ENCODE measurements around the gene MAMDC2. TPM values are rescaled to one million over a fixed set of nuclear protein-coding genes. Genes with fewer than 3 reads are reported as not detected.

The MAMDC2 gene
- total RNA-seq, 1 donor from 2014 or later = 4.0 TPM

DNA sequence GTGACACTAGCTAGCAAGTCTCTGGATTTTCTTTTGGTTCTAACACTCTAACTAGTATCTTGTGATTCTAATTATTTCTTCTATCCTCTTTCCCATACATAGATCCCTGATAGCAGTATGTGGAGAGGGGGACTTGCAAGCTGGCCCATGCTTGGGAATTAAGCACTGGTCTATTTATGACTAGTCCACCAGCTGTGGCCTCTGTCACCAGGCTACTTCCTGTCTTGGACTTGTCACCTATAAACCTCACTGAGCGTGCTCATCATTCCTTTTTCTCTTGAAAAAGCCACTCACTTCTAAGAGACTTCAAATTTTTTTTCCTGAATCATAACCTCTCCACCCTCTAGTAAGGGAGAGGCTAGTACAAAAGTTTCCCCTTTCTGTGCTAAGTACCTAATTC lies 32.3 kb upstream of the MAMDC2 start:
- no peaks in the 10 kb centered on the region for H3K9me3 Mint-ChIP-seq
- peaks cover 7% of the 10 kb centered on the region for H3K4me1 Mint-ChIP-seq (ENCODE audit: unreplicated experiment)
- H3K27me3 Mint-ChIP-seq = no peaks in the 10 kb centered on the region
- DNase-seq (ENCODE audit: extremely low spot score, unreplicated experiment) = no peak
- H3K27ac Mint-ChIP-seq = no peak overlapping the region
- H3K36me3 Mint-ChIP-seq = no peaks in the 10 kb centered on the region
- TF ChIP-seq, protein P1, sequence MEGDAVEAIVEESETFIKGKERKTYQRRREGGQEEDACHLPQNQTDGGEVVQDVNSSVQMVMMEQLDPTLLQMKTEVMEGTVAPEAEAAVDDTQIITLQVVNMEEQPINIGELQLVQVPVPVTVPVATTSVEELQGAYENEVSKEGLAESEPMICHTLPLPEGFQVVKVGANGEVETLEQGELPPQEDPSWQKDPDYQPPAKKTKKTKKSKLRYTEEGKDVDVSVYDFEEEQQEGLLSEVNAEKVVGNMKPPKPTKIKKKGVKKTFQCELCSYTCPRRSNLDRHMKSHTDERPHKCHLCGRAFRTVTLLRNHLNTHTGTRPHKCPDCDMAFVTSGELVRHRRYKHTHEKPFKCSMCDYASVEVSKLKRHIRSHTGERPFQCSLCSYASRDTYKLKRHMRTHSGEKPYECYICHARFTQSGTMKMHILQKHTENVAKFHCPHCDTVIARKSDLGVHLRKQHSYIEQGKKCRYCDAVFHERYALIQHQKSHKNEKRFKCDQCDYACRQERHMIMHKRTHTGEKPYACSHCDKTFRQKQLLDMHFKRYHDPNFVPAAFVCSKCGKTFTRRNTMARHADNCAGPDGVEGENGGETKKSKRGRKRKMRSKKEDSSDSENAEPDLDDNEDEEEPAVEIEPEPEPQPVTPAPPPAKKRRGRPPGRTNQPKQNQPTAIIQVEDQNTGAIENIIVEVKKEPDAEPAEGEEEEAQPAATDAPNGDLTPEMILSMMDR (conservative IDR thresholded peaks at IDR 0.05) = no peak
- H3K4me3 Mint-ChIP-seq = no peak overlapping the region

DNA sequence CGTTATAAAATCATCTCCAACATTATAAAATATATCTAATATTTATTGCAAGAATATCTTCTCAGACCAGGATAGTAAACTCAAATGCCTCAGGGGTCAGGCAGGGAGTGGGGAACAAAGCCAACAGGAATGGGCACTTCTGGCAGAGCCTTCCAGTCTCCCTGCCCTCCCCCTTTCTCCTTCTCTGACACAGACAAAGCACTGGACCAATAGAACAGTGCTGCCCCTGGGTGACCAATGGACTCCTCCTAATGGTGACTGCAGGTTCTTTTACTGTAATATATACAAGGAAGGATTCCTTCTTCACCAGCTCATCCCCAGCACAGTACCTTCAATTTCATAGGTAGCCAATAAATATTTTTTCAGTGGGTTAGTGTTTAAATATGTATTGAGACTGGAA lies 31.1 kb upstream of the MAMDC2 start:
- H3K9me3 Mint-ChIP-seq = no peaks in the 10 kb centered on the region
- no peak for DNase-seq (ENCODE audit: extremely low spot score, unreplicated experiment)
- H3K27me3 Mint-ChIP-seq = no peaks in the 10 kb centered on the region
- H3K27ac Mint-ChIP-seq = no peak overlapping the region
- no peak overlapping the region for H3K4me3 Mint-ChIP-seq
- TF ChIP-seq, protein P1 (conservative IDR thresholded peaks at IDR 0.05) = no peak
- peaks cover 4% of the 10 kb centered on the region for H3K4me1 Mint-ChIP-seq (ENCODE audit: unreplicated experiment)
- H3K36me3 Mint-ChIP-seq = no peaks in the 10 kb centered on the region

DNA sequence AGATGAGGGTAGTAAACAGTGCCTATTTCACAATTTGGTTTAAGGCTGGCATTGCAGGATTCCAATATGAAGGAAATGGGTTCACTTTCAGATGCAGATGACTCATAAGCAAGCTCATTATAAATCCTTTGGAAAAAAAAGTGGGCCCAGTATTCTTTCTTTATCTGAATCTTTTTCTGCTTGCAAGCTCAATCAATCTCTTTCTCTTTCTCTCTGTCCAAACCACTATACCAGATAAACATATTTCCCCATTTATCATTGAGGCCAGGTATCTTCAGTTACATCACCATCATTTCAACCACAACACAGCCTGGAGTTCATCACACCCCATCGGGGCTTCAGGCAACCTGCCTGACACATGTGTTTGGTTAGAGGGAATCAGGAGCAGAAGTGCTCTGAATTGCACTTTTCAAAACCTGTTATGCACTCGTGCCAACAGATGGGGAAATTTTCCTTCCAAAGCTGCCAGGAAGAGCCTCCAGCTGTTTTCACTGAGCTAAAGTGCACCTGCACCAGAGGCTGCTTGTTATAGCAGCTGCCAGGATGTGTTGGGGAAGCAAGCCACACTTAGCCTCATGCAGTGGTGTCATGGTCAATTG lies 30.0 kb upstream of the MAMDC2 start:
- Mint-ChIP-seq H3K27me3 (no peaks in the 10 kb centered on the region), H3K4me3 (peak overlapping the region; percentile 10), H3K9me3 (no peaks in the 10 kb centered on the region), H3K36me3 (no peaks in the 10 kb centered on the region), H3K4me1 (ENCODE audit: unreplicated experiment) (peaks cover 7% of the 10 kb centered on the region), H3K27ac (peak overlapping the region; percentile 14)
- TF ChIP-seq, protein P1 (conservative IDR thresholded peaks at IDR 0.05) = no peak
- no peak for DNase-seq (ENCODE audit: extremely low spot score, unreplicated experiment)

DNA sequence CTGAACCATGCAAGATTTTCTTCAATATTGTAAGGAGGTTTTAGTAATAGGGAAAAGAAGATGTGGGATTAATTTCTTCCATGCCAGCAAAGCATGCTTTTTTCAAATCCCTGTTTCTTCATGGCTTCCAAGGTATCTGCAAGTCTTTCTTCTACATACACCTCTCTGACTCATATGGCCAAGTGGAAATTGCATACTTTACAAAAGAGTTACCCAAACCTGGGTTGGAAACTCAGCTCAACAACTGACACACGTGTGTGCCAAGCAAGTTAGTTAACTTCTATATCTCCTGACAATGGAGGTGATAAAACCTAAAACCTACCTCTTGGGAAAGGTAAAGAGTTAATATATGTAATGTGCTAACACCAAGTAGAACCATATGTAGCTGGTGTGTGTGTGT lies 28.5 kb upstream of the MAMDC2 start:
- H3K27ac Mint-ChIP-seq = no peak overlapping the region
- DNase-seq (ENCODE audit: extremely low spot score, unreplicated experiment) = no peak
- H3K4me3 Mint-ChIP-seq = no peak overlapping the region
- TF ChIP-seq, protein P1 (conservative IDR thresholded peaks at IDR 0.05) = no peak
- H3K27me3 Mint-ChIP-seq = no peaks in the 10 kb centered on the region
- H3K9me3 Mint-ChIP-seq = no peaks in the 10 kb centered on the region
- no peaks in the 10 kb centered on the region for H3K36me3 Mint-ChIP-seq
- H3K4me1 Mint-ChIP-seq (ENCODE audit: unreplicated experiment) = peaks cover 8% of the 10 kb centered on the region

DNA sequence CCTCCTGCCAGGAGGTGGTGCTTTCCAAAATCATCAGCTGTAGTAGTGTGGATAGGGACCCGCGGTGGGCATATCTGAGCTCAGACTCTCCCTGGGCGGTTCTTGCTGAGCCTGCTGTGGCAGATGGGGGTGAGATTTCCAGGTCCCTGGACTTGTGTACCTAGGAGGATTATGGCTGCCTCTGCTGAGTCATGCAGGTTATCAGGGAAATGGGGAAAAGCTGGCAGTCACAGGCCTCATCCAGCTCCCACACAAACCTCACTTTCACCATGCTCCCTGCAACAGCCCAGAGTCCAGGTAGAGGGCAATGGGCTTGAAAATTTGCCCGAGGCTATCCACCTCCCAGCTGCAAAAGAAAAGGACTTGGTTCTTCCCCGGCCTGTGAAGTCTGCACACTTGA lies 23.4 kb upstream of the MAMDC2 start:
- TF ChIP-seq, protein P1 (conservative IDR thresholded peaks at IDR 0.05) = no peak
- Mint-ChIP-seq H3K27me3 (no peaks in the 10 kb centered on the region), H3K36me3 (no peaks in the 10 kb centered on the region), H3K9me3 (no peaks in the 10 kb centered on the region), H3K4me1 (ENCODE audit: unreplicated experiment) (peaks cover 13% of the 10 kb centered on the region), H3K27ac (no peak overlapping the region), H3K4me3 (no peak overlapping the region)
- DNase-seq (ENCODE audit: extremely low spot score, unreplicated experiment) = no peak
